ENCODE results near the gene UBE2L5.
A peak's percentile ranks its signal among the peaks of the same experiment; 100 is the strongest.

Gene UBE2L5

DNA sequence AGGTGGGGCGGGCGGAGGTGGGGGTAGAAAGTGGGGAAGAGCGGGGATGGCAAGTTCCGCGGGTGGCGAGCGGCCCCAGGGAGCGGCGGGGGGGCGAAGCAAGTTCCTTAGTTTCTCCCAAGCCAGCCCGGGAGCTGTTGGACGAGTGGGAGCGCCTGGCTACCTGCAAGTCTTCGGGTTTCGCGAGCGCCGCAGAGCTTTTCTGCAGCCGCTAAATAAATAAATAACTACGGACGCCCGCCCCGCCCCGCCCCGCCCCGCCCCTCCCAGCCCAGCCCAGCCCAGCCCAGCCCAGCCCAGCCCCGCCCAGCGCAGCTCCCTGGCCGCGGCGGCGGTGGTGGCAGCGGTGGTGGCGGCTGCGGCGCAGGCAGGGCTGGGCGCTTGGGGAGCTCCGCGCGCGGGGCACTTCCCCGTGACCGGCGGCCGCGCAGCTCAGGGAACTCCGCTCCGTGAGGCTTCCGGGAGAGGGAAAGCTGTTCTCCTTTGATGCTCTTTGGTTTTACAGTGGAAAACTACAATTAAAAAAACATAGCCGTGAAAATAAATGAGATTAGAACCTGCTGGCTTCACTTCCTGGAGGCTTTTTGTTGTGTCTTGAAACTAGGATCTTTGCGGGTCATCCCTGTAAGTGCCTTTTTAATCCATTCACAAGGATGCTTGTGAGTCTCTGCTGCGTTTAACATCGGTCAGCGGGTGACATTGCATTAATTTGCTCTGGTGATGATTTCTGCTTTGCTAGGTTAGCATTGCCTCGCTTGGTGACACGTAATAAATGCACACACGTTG lies at the start of gene UBE2L5:
UBE2L5 (plus strand) TSS at position 440 of the 786 bp plus-strand sequence. CDS start 5,498 bp downstream, outside the sequence.
- DNase-seq (ENCODE audit: low read depth in 3 of 3, low spot score in 1 of 3): peak; percentile 24 to 53 (median 27)

GRCh38 chr13:30373727-30374126 lies 48.6 kb upstream of the UBE2L5 start:
- DNase-seq (ENCODE audit: low read depth in 3 of 3, low spot score in 1 of 3): no peak

DNA sequence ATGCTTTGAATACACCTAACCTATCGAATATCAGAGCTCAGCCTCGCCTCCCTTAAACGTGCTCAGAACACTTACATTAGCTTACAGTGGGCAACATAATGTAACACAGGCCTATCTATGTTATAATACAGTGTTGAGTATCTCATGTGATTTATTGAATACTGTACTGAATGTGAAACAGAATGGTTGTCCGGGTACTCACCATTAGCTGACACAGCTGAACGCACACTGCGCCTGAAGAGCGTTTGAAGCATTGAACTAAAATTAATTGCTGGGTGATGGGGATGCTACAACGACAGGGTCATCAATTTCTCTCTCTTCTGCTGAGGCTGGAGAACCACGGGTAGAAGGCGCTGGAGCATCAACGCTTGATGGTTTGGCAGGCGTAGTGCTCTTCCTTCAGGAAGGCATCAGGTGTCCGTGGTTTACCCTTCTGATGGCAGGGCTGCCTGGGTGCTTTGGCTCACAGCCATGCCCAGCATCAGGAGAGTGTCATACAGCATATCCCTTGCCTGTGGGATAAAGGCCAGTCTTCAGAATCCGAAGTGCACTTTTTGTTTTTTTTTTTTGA lies 46.9 kb upstream of the UBE2L5 start:
- no peak for DNase-seq (ENCODE audit: low read depth in 3 of 3, low spot score in 1 of 3)

GRCh38 chr13:30376426-30377311 lies 45.6 kb upstream of the UBE2L5 start:
- DNase-seq (ENCODE audit: low read depth in 3 of 3, low spot score in 1 of 3): peak; percentile 22 to 47 (median 43)

GRCh38 chr13:30377312-30377685 lies 45.0 kb upstream of the UBE2L5 start:
- no peak for DNase-seq (ENCODE audit: low read depth in 3 of 3, low spot score in 1 of 3)

GRCh38 chr13:30378191-30378590 lies 44.1 kb upstream of the UBE2L5 start:
- DNase-seq (ENCODE audit: low read depth in 3 of 3, low spot score in 1 of 3): no peak

- DNase-seq (ENCODE audit: low read depth in 3 of 3, low spot score in 1 of 3): no peak
Measured at GRCh38 chr13:30381049-30381448, 41.2 kb upstream of the UBE2L5 start.

DNA sequence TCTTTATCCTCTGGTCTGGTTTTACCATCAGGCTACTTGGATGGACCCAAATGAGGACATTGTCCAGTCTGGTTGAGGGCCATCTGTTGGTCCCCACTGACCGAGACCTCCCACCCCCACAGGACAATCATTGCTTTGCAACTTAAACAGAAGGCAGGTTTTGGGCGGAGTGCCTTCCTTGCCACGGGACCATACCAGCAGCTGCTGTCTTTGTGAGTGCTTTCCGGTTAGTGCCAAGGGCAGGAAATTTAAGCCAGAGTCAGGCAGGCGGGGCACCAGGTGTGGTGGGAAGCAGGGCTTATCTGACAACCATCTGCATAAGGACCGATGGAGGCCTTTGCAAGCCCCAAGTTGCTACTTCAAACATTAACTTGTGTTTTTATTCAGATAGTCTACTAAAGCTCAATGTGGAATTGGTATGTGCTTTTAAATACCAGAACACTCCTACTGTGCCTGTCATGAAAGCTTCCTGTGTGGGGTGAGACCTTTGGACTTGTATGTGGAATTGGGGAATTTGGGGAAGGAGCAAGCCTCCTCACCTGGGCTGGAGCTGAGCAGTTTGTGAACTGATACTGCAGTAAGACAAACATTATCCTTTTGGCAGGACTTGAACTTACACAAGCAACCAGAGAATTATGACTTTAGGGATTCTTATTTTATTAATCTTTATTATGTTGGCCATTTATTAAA lies 39.3 kb upstream of the UBE2L5 start:
- DNase-seq (ENCODE audit: low read depth in 3 of 3, low spot score in 1 of 3): no peak

GRCh38 chr13:30388406-30389283 lies 33.6 kb upstream of the UBE2L5 start:
- no peak for DNase-seq (ENCODE audit: low read depth in 3 of 3, low spot score in 1 of 3)

- no peak for DNase-seq (ENCODE audit: low read depth in 3 of 3, low spot score in 1 of 3)
Measured at GRCh38 chr13:30391956-30392680, 30.2 kb upstream of the UBE2L5 start.

DNA sequence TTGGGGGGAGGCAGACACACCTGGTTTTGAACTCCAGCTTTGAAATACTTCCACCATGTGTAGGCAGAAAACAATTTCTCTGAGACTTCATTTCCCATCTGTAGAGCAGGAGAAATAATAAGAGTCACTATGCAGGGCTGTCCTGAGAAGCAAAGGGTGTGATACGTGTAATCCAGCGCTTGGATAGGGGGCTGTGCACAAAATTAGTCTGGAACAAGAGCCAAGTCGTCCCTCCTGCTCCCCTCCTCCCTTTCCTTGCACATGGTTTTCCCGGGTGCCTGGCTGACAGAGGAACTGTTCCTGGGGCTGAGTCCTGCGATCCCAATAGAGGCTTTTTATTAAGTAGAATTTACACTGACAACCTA lies 29.6 kb upstream of the UBE2L5 start:
- no peak for DNase-seq (ENCODE audit: low read depth in 3 of 3, low spot score in 1 of 3)

DNA sequence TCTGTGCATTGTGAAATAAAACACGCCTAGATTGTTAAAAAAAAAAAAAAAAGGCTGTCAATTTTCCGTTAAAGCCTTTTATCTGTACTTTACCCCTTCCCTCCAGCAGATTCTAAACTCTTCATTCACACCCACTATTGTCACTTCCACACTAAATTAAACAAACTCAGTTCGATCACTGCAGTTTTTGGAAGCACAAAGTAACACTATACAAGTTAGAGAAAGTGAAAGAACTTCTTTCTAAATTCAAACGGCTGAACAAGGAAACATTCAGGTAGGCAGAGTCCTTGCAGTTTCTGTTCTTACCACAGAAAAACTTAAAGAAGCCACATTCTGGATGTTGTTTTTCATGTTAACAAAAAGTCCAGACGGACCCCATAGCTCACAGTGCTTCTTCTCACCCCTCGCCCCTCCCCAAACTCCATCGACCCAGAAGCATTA lies 27.5 kb upstream of the UBE2L5 start:
- no peak for DNase-seq (ENCODE audit: low read depth in 3 of 3, low spot score in 1 of 3)

GRCh38 chr13:30395192-30396158 lies 26.8 kb upstream of the UBE2L5 start:
- peak; percentile 36 to 44 (median 41) for DNase-seq (ENCODE audit: low read depth in 3 of 3, low spot score in 1 of 3)

GRCh38 chr13:30396434-30397075 lies 25.7 kb upstream of the UBE2L5 start:
- no peak for DNase-seq (ENCODE audit: low read depth in 3 of 3, low spot score in 1 of 3)

- no peak for DNase-seq (ENCODE audit: low read depth in 3 of 3, low spot score in 1 of 3)
Measured at GRCh38 chr13:30398601-30399072, 23.7 kb upstream of the UBE2L5 start.

GRCh38 chr13:30400376-30400775 lies 21.9 kb upstream of the UBE2L5 start:
- DNase-seq (ENCODE audit: low read depth in 3 of 3, low spot score in 1 of 3): no peak

DNA sequence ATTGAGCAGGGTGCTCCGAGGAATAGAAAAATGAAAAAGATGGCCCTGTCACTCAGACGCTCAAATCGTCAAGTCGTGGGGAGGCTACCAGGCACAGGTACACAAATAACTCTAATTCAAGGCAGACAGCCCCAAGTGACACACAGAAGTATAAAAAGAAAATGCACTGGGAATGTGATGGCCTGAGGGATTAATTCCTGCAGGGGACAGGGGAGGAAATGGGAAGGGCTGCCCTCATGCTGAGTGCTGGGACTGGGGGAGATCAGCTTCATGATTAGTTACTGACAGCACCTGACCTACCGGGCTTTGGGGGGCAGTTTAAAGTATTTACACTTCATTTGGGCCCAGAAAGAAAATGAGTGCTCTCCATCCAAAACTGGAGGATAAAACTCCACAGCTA lies 20.9 kb upstream of the UBE2L5 start:
- DNase-seq (ENCODE audit: low read depth in 3 of 3, low spot score in 1 of 3): no peak

- no peak for DNase-seq (ENCODE audit: low read depth in 3 of 3, low spot score in 1 of 3)
Measured at GRCh38 chr13:30403456-30403855, 18.8 kb upstream of the UBE2L5 start.

Data from stimulated activated CD4-positive, alpha-beta T cell treated with anti-CD3 and anti-CD28 coated beads, TNF-alpha, amount 100 ng/mL, for 1 hour (primary cell).